Uterus (tissue), 4 donors: ENCODE data around the gene ELMO1. TPM values are rescaled to one million over a fixed set of nuclear protein-coding genes. Genes with fewer than 3 reads are reported as not detected.

Experiments
- DNase-seq, 2 donors: peaks; one replicate each; pipeline ENCODE4 v3.0.0-alpha.2; 2019 to 2020
- H3K27ac ChIP-seq, 2 donors: fragments of 200-600 bp; sonication (generic); 1 replicate in 1 of 2; 2 replicates in 1 of 2; pipeline ENCODE4 v1.5.1; 2016 to 2018
- H3K27me3 ChIP-seq, 2 donors: fragments of 200-600 bp; sonication (generic); one replicate each; pipeline ENCODE4 v1.5.1; 2018 to 2019; ENCODE audit warnings: control low read depth in 1 of 2
- H3K36me3 ChIP-seq, 2 donors: fragments of 200-600 bp; sonication (generic); one replicate each; pipeline ENCODE4 v1.5.1; 2019; ENCODE audit warnings: control low read depth in 1 of 2
- H3K4me1 ChIP-seq, 2 donors: fragments of 200-600 bp; sonication (generic); one replicate each; pipeline ENCODE4 v1.5.1; 2018 to 2019; ENCODE audit warnings: control low read depth in 1 of 2
- H3K4me3 ChIP-seq, 2 donors: fragments of 200-600 bp; sonication (generic); 1 replicate in 1 of 2; 2 replicates in 1 of 2; pipeline ENCODE4 v1.5.1; 2018 to 2019; ENCODE audit warnings: mild to moderate bottlenecking in 1 of 2
- H3K9me3 ChIP-seq, 2 donors: fragments of 200-600 bp; sonication (generic); one replicate each; pipeline ENCODE4 v1.5.1; 2019; ENCODE audit warnings: control low read depth in 1 of 2
- CTCF ChIP-seq, 4 experiments: fragments of 200-600 bp in 2 of 4; fragments of 450-650 bp in 2 of 4; sonication (generic) in 2 of 4; IDR thresholded peaks; one replicate each; pipeline ENCODE4 v1.5.1; 2016 to 2019; ENCODE audit warnings: antibody characterized with exemption in 4 of 4, mild to moderate bottlenecking in 2 of 4, moderate library complexity in 1 of 4
- POLR2A ChIP-seq, 2 donors: fragments of 450-650 bp; IDR thresholded peaks; one replicate each; pipeline ENCODE4 v1.6.1; 2016; ENCODE audit warnings: antibody characterized with exemption in 2 of 2, mild to moderate bottlenecking in 1 of 2, moderate library complexity in 1 of 2
- intact Hi-C: fragments of 100-400 bp; cut with DNase I; formaldehyde crosslinking; loops from one replicate; pipeline ENCODE4 v1.15.1; 2023; ENCODE audit warnings: low total_unique reads
- total RNA-seq, 4 donors: library from RNA; depleted of rRNA in 3 of 4; stranded (reverse); fragments of >200 nt in 3 of 4; gene quantifications; one replicate each; pipeline versions ENCODE4 v1.1.0 to v1.2.4, GENCODE V29; 2014 to 2023
- donor health status: DM: yes; HTN: yes; CAD: no.

Gene ELMO1
- total RNA-seq, 4 donors from 2014 or later = 37.9 to 64.7 (median 55.5) TPM

GRCh38 chr7:37493810-37494209 lies 45.1 kb upstream of the ELMO1 start:
- intact Hi-C loops = no loop called here
- no peak overlapping the region for H3K27ac ChIP-seq

DNA sequence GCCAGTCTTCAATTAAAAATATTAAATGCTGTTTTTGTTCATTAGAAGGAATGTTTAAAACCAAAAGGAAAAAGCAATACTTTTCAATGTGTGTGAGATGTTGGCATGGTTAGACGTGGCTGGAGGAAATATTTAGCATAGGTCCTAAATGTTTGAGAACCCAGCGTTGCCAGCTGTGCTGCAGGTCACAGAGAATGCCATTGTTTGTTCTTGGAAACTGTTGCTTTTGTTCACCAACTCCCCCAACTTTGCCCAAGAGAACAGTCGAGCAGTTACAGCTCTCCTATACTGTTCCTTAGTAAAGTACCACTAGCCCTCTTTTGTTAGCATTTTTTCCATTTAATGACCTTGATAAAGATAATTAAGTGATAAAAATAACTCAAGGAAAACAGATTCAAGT lies 44.5 kb upstream of the ELMO1 start:
- TF ChIP-seq POLR2A (IDR thresholded peaks at IDR 0.05) (no peak), CTCF (IDR thresholded peaks at IDR 0.05) (no peak)
- no peak overlapping the region for H3K27ac ChIP-seq

More at GRCh38 chr7:37493810-37494209, 45.1 kb upstream of the ELMO1 start:
- Histone ChIP-seq H3K36me3 (no peaks in the 10 kb centered on the region), H3K27me3 (no peaks in the 10 kb centered on the region), H3K9me3 (no peaks in the 10 kb centered on the region), H3K4me3 (no peak overlapping the region), H3K4me1 (no peaks in the 10 kb centered on the region)
- TF ChIP-seq POLR2A (IDR thresholded peaks at IDR 0.05) (no peak), CTCF (IDR thresholded peaks at IDR 0.05) (no peak)
- DNase-seq = no peak

GRCh38 chr7:37491919-37492694 lies 43.4 kb upstream of the ELMO1 start:
- TF ChIP-seq POLR2A (IDR thresholded peaks at IDR 0.05) (no peak), CTCF (IDR thresholded peaks at IDR 0.05) (no peak)
- Histone ChIP-seq H3K4me3 (no peak overlapping the region), H3K27ac (no peak overlapping the region), H3K9me3 (no peaks in the 10 kb centered on the region), H3K27me3 (no peaks in the 10 kb centered on the region), H3K36me3 (no peaks in the 10 kb centered on the region), H3K4me1 (no peaks in the 10 kb centered on the region)
- intact Hi-C loops = no loop called here
- DNase-seq = no peak

More for the DNA sequence above, 44.5 kb upstream of the ELMO1 start:
- no peak for DNase-seq
- Histone ChIP-seq H3K9me3 (no peaks in the 10 kb centered on the region), H3K4me1 (no peaks in the 10 kb centered on the region), H3K27me3 (no peaks in the 10 kb centered on the region), H3K4me3 (no peak overlapping the region), H3K36me3 (no peaks in the 10 kb centered on the region)
- intact Hi-C loops = no loop called here

GRCh38 chr7:37489703-37490102 lies 41.0 kb upstream of the ELMO1 start:
- H3K27ac ChIP-seq = no peak overlapping the region
- H3K9me3 ChIP-seq = no peaks in the 10 kb centered on the region
- TF ChIP-seq CTCF (IDR thresholded peaks at IDR 0.05) (no peak), POLR2A (IDR thresholded peaks at IDR 0.05) (no peak)
- H3K4me3 ChIP-seq = no peak overlapping the region
- DNase-seq = no peak
- no peaks in the 10 kb centered on the region for H3K36me3 ChIP-seq
- intact Hi-C loops = no loop called here
- H3K27me3 ChIP-seq = no peaks in the 10 kb centered on the region
- no peaks in the 10 kb centered on the region for H3K4me1 ChIP-seq

- intact Hi-C loops = no loop called here
- TF ChIP-seq POLR2A (IDR thresholded peaks at IDR 0.05) (no peak), CTCF (IDR thresholded peaks at IDR 0.05) (no peak)
- Histone ChIP-seq H3K9me3 (no peaks in the 10 kb centered on the region), H3K27me3 (no peaks in the 10 kb centered on the region), H3K27ac (no peak overlapping the region), H3K4me1 (no peaks in the 10 kb centered on the region), H3K36me3 (no peaks in the 10 kb centered on the region), H3K4me3 (no peak overlapping the region)
- no peak for DNase-seq
Measured at GRCh38 chr7:37488163-37488764, 39.6 kb upstream of the ELMO1 start.
